Stomach (tissue), 9 donors: Measurements from ENCODE around the gene MGAT5. TPM values are rescaled to one million over a fixed set of nuclear protein-coding genes. Genes with fewer than 3 reads are reported as not detected.
A peak's percentile ranks its signal among the peaks of the same experiment; 100 is the strongest.

Source experiments
- DNase-seq, 2 donors: peaks; one replicate each; pipeline versions ENCODE4 v3.0.0 to v3.0.0-alpha.2; 2013 to 2019
- H3K27ac ChIP-seq, 5 donors: fragments of 200-600 bp in 4 of 5; sonication (generic) in 4 of 5; one replicate each; pipeline ENCODE4 v1.5.1; 2013 to 2019; ENCODE audit warnings: mild to moderate bottlenecking in 1 of 5, moderate library complexity in 1 of 5
- H3K27me3 ChIP-seq, 3 donors: fragments of 200-600 bp; sonication (generic); one replicate each; pipeline ENCODE4 v1.5.1; 2017 to 2019; ENCODE audit warnings: mixed run types in 1 of 3
- H3K36me3 ChIP-seq, 4 donors: fragments of 200-600 bp; sonication (generic); 1 replicate in 3 of 4; 2 replicates in 1 of 4; pipeline ENCODE4 v1.5.1; 2016 to 2019
- H3K4me1 ChIP-seq, 4 donors: fragments of 200-600 bp; sonication (generic); one replicate each; pipeline ENCODE4 v1.5.1; 2016 to 2019
- H3K4me3 ChIP-seq, 4 donors: fragments of 200-600 bp; sonication (generic) in 3 of 4; one replicate each; pipeline ENCODE4 v1.5.1; 2016 to 2019; ENCODE audit warnings: mild to moderate bottlenecking in 1 of 4
- H3K9me3 ChIP-seq, 4 donors: fragments of 200-600 bp; sonication (generic); one replicate each; pipeline ENCODE4 v1.5.1; 2016 to 2019
- CTCF ChIP-seq, 7 experiments: fragments of 450-650 bp in 4 of 7; fragments of 200-600 bp in 3 of 7; sonication (generic) in 3 of 7; IDR thresholded peaks; one replicate each; pipeline ENCODE4 v1.5.1; 2016 to 2019; ENCODE audit warnings: antibody characterized with exemption in 7 of 7, control low read depth in 2 of 7, mild to moderate bottlenecking in 1 of 7
- EP300 ChIP-seq: sonication (generic); formaldehyde crosslinking; IDR thresholded peaks from one replicate; pipeline ENCODE4 v1.6.1; 2017; ENCODE audit warnings: antibody characterized with exemption
- POLR2A ChIP-seq, 4 donors: fragments of 450-650 bp; IDR thresholded peaks; one replicate each; pipeline ENCODE4 v1.6.1; 2016; ENCODE audit warnings: antibody characterized with exemption in 4 of 4, control low read depth in 2 of 4, mild to moderate bottlenecking in 1 of 4, moderate library complexity in 1 of 4
- POLR2AphosphoS5 ChIP-seq, 3 donors: sonication (generic); formaldehyde crosslinking; IDR thresholded peaks; one replicate each; pipeline ENCODE4 v1.6.1; 2016; ENCODE audit warnings: antibody characterized with exemption in 3 of 3
- WGBS, 5 donors: extraction: QIAGEN DNeasy Blood & Tissue Kit in 3 of 5; methylation state at CpG; one replicate each; pipeline versions ENCODE4 v1.1.5 to v1.1.7; 2013 to 2018; 5-methylcytosine and 5-hydroxymethylcytosine counted together
- intact Hi-C: fragments of 100-400 bp; cut with DNase I; formaldehyde crosslinking; loops from one replicate; pipeline ENCODE4 v1.15.1; 2023; ENCODE audit warnings: low total_unique reads
- polyA plus RNA-seq, 3 donors: library from polyadenylated mRNA; stranded (reverse); fragments of 200-250 nt; gene quantifications; one replicate each; pipeline ENCODE4 v1.2.3, GENCODE V29; 2013
- total RNA-seq, 5 donors: library from RNA; depleted of rRNA; stranded (reverse); fragments of >200 nt; gene quantifications; one replicate each; pipeline versions ENCODE4 v1.1.0 to v1.2.3, GENCODE V29; 2014 to 2016
- donor health status: healthy with polysubstance abuse.
- donor health status: Bipolar disorder and iron deficiency.
- donor health status: healthy.

Gene MGAT5
- total and polyA plus RNA-seq, 8 donors, result 3.9 to 125 (median 46.0) TPM

GRCh38 chr2:134395779-134396178 lies 141.9 kb downstream of the MGAT5 start:
- intact Hi-C loops, result no loop called here
- no peaks in the 10 kb centered on the region for H3K9me3 ChIP-seq
- peaks cover 0 to 15% (median 6%) of the 10 kb centered on the region in 4 donors for H3K4me1 ChIP-seq
- no peak for TF ChIP-seq EP300
- no peak for TF ChIP-seq CTCF (IDR thresholded peaks at IDR 0.05)
- no peak for TF ChIP-seq POLR2AphosphoS5 (IDR thresholded peaks at IDR 0.05)
- TF ChIP-seq POLR2A (IDR thresholded peaks at IDR 0.05), result no peak
- peak overlapping the region in 1 of 5 donors; percentile 35 for H3K27ac ChIP-seq
- H3K27me3 ChIP-seq, result no peaks in the 10 kb centered on the region
- H3K36me3 ChIP-seq, result peaks cover 0 to 24% (median 0%) of the 10 kb centered on the region in 4 donors
- 80 to 93% (median 86%) methylated on average over 1 of the region's 1 CpG for WGBS, 5 donors
- DNase-seq, result no peak
- no peak overlapping the region for H3K4me3 ChIP-seq

DNA sequence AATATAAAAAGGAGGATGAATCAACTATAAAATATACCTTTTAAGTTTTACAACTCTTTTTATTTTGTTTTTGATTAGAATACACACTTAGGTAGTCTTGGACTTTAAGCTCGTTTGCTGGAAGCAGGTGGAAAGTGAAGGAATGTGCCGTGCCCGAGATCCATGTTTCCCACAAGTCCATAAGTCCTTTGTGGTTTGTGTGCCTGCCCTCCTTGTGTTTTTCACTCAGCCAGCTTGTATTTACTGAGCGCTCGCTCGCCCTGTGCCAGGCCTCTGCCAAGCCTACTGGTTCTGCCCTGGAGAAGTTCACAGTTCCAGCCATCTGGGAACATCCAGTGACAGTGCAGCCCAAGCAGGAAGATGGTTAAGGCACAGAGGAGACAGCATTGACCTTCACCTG lies 142.6 kb downstream of the MGAT5 start:
- 35 to 70% (median 40%) methylated on average over 6 of the region's 6 CpGs for WGBS, 5 donors
- Histone ChIP-seq H3K36me3 (peaks cover 0 to 21% (median 0%) of the 10 kb centered on the region in 4 donors), H3K27ac (peak overlapping the region in 2 of 5 donors; percentile 35 to 50), H3K4me3 (no peak overlapping the region), H3K27me3 (no peaks in the 10 kb centered on the region), H3K4me1 (peaks cover 0 to 15% (median 10%) of the 10 kb centered on the region in 4 donors), H3K9me3 (no peaks in the 10 kb centered on the region)
- intact Hi-C loops, result no loop called here
- DNase-seq, result peak; percentile 37 to 66
- TF ChIP-seq POLR2AphosphoS5 (IDR thresholded peaks at IDR 0.05), result no peak
- no peak for TF ChIP-seq CTCF (IDR thresholded peaks at IDR 0.05)
- TF ChIP-seq EP300, result no peak
- TF ChIP-seq POLR2A (IDR thresholded peaks at IDR 0.05), result no peak

DNA sequence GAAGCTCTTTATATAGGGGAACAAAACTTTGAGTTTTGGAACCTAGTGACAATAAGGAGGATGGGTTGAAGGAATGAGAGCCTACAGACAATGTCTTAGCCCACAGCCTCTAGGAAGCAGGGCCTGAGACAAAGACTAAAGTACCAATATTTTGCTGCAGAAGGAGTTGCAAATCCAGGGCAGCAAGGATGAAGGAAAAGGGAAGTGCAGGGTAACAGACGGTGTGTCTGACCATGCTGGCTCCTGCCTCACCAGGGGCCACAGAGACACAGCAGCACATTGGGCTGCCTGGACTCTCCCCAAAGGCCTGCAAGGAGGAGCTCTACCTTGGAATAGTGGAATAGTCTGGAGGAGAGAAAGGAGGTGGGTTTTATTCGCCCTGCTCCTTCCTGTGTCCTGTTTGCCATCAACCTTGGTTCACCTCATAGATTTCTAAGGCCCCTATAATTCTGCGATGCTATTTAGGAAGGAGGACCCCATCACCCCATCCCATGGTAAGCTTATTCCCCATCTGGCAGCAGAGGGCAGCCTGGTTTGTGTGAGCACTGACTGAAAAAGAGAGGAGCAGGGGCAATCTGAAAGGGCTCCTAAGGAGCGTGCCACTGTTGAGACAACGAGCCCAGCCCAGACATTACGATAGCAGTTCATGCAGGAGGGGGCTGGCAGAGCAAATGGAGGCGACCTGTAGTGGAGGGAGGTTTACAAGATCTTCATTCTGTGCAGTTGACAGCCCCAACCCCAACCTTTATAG lies 143.4 kb downstream of the MGAT5 start:
- intact Hi-C loops, result no loop called here
- Histone ChIP-seq H3K36me3 (peaks cover 0 to 21% (median 0%) of the 10 kb centered on the region in 4 donors), H3K27me3 (no peaks in the 10 kb centered on the region), H3K4me3 (no peak overlapping the region), H3K4me1 (peaks cover 0 to 17% (median 9%) of the 10 kb centered on the region in 4 donors), H3K27ac (peak overlapping the region in 2 of 5 donors; percentile 35 to 50), H3K9me3 (no peaks in the 10 kb centered on the region)
- WGBS, 5 donors, result 90 to 96% (median 95%) methylated on average over 7 of the region's 7 CpGs
- TF ChIP-seq CTCF (IDR thresholded peaks at IDR 0.05) (no peak), POLR2A (IDR thresholded peaks at IDR 0.05) (no peak), EP300 (no peak), POLR2AphosphoS5 (IDR thresholded peaks at IDR 0.05) (no peak)
- no peak for DNase-seq

DNA sequence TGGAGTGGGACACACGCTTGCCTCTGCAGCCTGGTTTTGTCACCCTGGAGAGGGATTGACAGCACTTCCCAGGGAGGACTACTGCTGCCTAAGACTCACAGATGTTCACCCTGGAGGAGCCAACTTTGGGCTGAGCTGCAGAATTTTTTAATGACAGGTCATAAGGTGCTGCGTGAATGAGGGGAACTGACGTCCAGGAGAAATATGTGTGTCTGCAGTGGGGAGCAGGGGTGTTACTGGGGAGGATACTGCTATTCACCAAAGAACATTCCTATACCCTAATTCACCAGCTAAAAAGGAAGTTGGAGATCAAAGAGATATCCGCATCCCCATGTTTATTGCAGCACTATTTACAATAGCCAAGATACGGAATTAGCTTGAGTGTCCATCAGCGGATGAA lies 144.4 kb downstream of the MGAT5 start:
- Histone ChIP-seq H3K9me3 (no peaks in the 10 kb centered on the region), H3K27me3 (no peaks in the 10 kb centered on the region), H3K36me3 (peaks cover 0 to 26% (median 6%) of the 10 kb centered on the region in 4 donors), H3K4me3 (no peak overlapping the region), H3K4me1 (peaks cover 0 to 23% (median 8%) of the 10 kb centered on the region in 4 donors), H3K27ac (no peak overlapping the region)
- TF ChIP-seq POLR2A (IDR thresholded peaks at IDR 0.05) (no peak), EP300 (no peak), POLR2AphosphoS5 (IDR thresholded peaks at IDR 0.05) (no peak), CTCF (IDR thresholded peaks at IDR 0.05) (no peak)
- intact Hi-C loops, result no loop called here
- 86 to 97% (median 92%) methylated on average over 6 of the region's 6 CpGs for WGBS, 5 donors
- no peak for DNase-seq
